SK-N-SH (cell line): ENCODE data around the gene EVI2B. TPM values are rescaled to one million over a fixed set of nuclear protein-coding genes. Genes with fewer than 3 reads are reported as not detected.

ENCODE experiments used
- CTCF ChIA-PET: fragments of 300-600, 350-600 bp; formaldehyde crosslinking; extraction: SDS; loops from one replicate; lab custom pipeline; 2021; lab: Yijun Ruan, JAX
- POLR2A ChIA-PET: fragments of 350-600 bp; sonication (Branson Sonifier 250); formaldehyde crosslinking; extraction: SDS; loops from one replicate; lab custom pipeline; 2020; ENCODE audit warnings: antibody characterized with exemption, inconsistent platforms; lab: Yijun Ruan, JAX
- DNase-seq: peaks from one replicate; pipeline ENCODE4 v3.0.0; 2012
- H2AFZ ChIP-seq: fragments of 200-600 bp; sonication (generic); 2 replicates; pipeline ENCODE4 v1.8.1; 2016; ENCODE audit warnings: antibody characterized with exemption, mild to moderate bottlenecking, low read depth
- H3F3A ChIP-seq: fragments of 200-600 bp; sonication (generic); replicated peaks from 2 replicates; pipeline ENCODE3; 2016; ENCODE audit warnings: antibody characterized with exemption, mild to moderate bottlenecking; ENCODE audit not compliant: insufficient read depth
- H3K27ac ChIP-seq, 2 experiments: fragments of 200-500 bp in 1 of 2; fragments of 200-600 bp in 1 of 2; sonication (Bioruptor generic) in 1 of 2; sonication (generic), shearing (Covaris generic) in 1 of 2; 2 replicates each; pipeline versions ENCODE4 v1.5.1 to v1.6.1; 2014 to 2016; ENCODE audit warnings: low read depth in 2 of 2, inconsistent platforms in 1 of 2, low read length in 1 of 2, mild to moderate bottlenecking in 1 of 2, mixed read lengths in 1 of 2
- H3K27me3 ChIP-seq: fragments of 200-600 bp; sonication (generic), shearing (Covaris generic); 2 replicates; pipeline ENCODE4 v1.6.1; 2016; ENCODE audit warnings: mixed run types; ENCODE audit not compliant: insufficient read depth
- H3K36me3 ChIP-seq, 2 experiments: fragments of 200-500 bp in 1 of 2; fragments of 200-600 bp in 1 of 2; sonication (Bioruptor generic) in 1 of 2; sonication (generic) in 1 of 2; replicated peaks in 1 of 2; 2 replicates each; pipeline versions ENCODE3 to v1.5.1; 2014 to 2016; ENCODE audit warnings: low read length in 1 of 2, mild to moderate bottlenecking in 1 of 2; ENCODE audit not compliant: insufficient read depth in 2 of 2, control insufficient read depth in 1 of 2
- H3K4me1 ChIP-seq, 2 experiments: fragments of 200-500 bp in 1 of 2; fragments of 200-600 bp in 1 of 2; sonication (Bioruptor generic) in 1 of 2; sonication (generic), shearing (Covaris generic) in 1 of 2; 2 replicates each; pipeline versions ENCODE4 v1.5.1 to v1.6.1; 2014 to 2016; ENCODE audit warnings: low read depth in 1 of 2, low read length in 1 of 2, mixed run types in 1 of 2; ENCODE audit not compliant: insufficient read depth in 2 of 2, control insufficient read depth in 1 of 2
- H3K4me2 ChIP-seq: fragments of 200-600 bp; sonication (generic), shearing (Covaris generic); 2 replicates; pipeline ENCODE4 v1.6.1; 2017; ENCODE audit warnings: mixed run types
- H3K4me3 ChIP-seq, 2 experiments: fragments of 200-500 bp in 1 of 2; fragments of 200-600 bp in 1 of 2; sonication (Bioruptor generic) in 1 of 2; sonication (generic), shearing (Covaris generic) in 1 of 2; 2 replicates each; pipeline versions ENCODE4 v1.5.1 to v1.8.1; 2014 to 2016; ENCODE audit warnings: low read depth in 2 of 2, inconsistent platforms in 1 of 2, low read length in 1 of 2, mild to moderate bottlenecking in 1 of 2, mixed read lengths in 1 of 2, moderate library complexity in 1 of 2
- H3K79me2 ChIP-seq: fragments of 200-600 bp; sonication (generic); 2 replicates; pipeline ENCODE4 v1.8.1; 2017; ENCODE audit warnings: mild to moderate bottlenecking; ENCODE audit not compliant: insufficient read depth
- H3K9ac ChIP-seq: fragments of 200-600 bp; sonication (generic); 2 replicates; pipeline ENCODE4 v1.6.1; 2017; ENCODE audit warnings: mixed run types
- H3K9me2 ChIP-seq: fragments of 200-600 bp; sonication (generic); 2 replicates; pipeline ENCODE4 v1.6.1; 2017; ENCODE audit warnings: mixed run types
- H3K9me3 ChIP-seq: fragments of 200-600 bp; sonication (generic); 2 replicates; pipeline ENCODE4 v1.6.1; 2017; ENCODE audit warnings: mixed run types, mild to moderate bottlenecking, moderate library complexity
- H4K20me1 ChIP-seq: fragments of 200-600 bp; sonication (generic); 2 replicates; pipeline ENCODE4 v1.6.1; 2017; ENCODE audit warnings: mild to moderate bottlenecking, mixed run types; ENCODE audit not compliant: insufficient read depth
- ELF1 ChIP-seq: IDR thresholded peaks from 2 replicates; pipeline ENCODE4 v1.4.0; 2012
- EP300 ChIP-seq, 2 experiments: IDR thresholded peaks; 2 replicates each; pipeline versions ENCODE4 v1.4.0 to v1.6.1; 2012; ENCODE audit warnings: borderline replicate concordance in 1 of 2, low read depth in 1 of 2, low read length in 1 of 2
- FOXM1 ChIP-seq: IDR thresholded peaks from 2 replicates; pipeline ENCODE4 v1.4.0; 2012; ENCODE audit warnings: low read depth, mild to moderate bottlenecking
- GATA2 ChIP-seq: sonication (generic); formaldehyde crosslinking; IDR thresholded peaks from 2 replicates; pipeline ENCODE4 v1.5.0; 2020; ENCODE audit warnings: mild to moderate bottlenecking, missing genetic modification reagents
- JUND ChIP-seq: IDR thresholded peaks from 2 replicates; pipeline ENCODE4 v1.4.0; 2012
- MEF2A ChIP-seq: IDR thresholded peaks from 2 replicates; pipeline ENCODE4 v1.4.0; 2012; ENCODE audit warnings: low read depth, borderline replicate concordance
- MXI1 ChIP-seq: IDR thresholded peaks from 2 replicates; pipeline ENCODE4 v1.6.1; 2012; ENCODE audit warnings: mild to moderate bottlenecking, low read depth, low read length, improper control_type of control experiment
- NRF1 ChIP-seq: IDR thresholded peaks from 2 replicates; pipeline ENCODE4 v1.6.1; 2012; ENCODE audit warnings: low read depth, mild to moderate bottlenecking, low read length
- RAD21 ChIP-seq: IDR thresholded peaks from 2 replicates; pipeline ENCODE4 v1.6.1; 2012; ENCODE audit warnings: mild to moderate bottlenecking, low read length
- RCOR1 ChIP-seq: fragments of 150-350 bp; IDR thresholded peaks from 2 replicates; pipeline ENCODE4 v1.6.1; 2017; ENCODE audit warnings: antibody characterized with exemption, low read length
- RFX5 ChIP-seq: IDR thresholded peaks from 2 replicates; pipeline ENCODE4 v1.6.1; 2012; ENCODE audit warnings: mild to moderate bottlenecking, improper control_type of control experiment, low read length
- TAF1 ChIP-seq: IDR thresholded peaks from 2 replicates; pipeline ENCODE4 v1.6.1; 2012; ENCODE audit warnings: low read depth, mild to moderate bottlenecking, low read length, moderate library complexity, borderline replicate concordance
- YY1 ChIP-seq: IDR thresholded peaks from 2 replicates; pipeline ENCODE4 v1.4.0; 2012; ENCODE audit warnings: low read depth, mild to moderate bottlenecking
- WGBS: methylation state at CpG from one replicate; pipeline ENCODE4 v1.1.6; 2017; ENCODE audit warnings: low lambda C conversion rate; 5-methylcytosine and 5-hydroxymethylcytosine counted together
- polyA plus RNA-seq, 3 experiments: library from polyadenylated mRNA; depleted of rRNA; stranded (reverse); fragments of >200 nt; gene quantifications; 2 replicates each; pipeline ENCODE4 v1.2.3, GENCODE V29; 2012
- TF ChIP-seq, protein P1 (sequence below): IDR thresholded peaks from 2 replicates; pipeline ENCODE4 v1.4.0; 2012; ENCODE audit warnings: low read depth, borderline replicate concordance
- TF ChIP-seq, protein P2 (sequence below): fragments of 200-600 bp; sonication (generic); IDR thresholded peaks from 2 replicates; pipeline ENCODE4 v1.6.1; 2017; ENCODE audit warnings: antibody characterized with exemption, mild to moderate bottlenecking, moderate library complexity
- TF ChIP-seq, protein P3 (sequence below): fragments of 150-350 bp; IDR thresholded peaks from 2 replicates; pipeline ENCODE4 v1.6.1; 2016; ENCODE audit warnings: mild to moderate bottlenecking, low read depth, low read length
- TF ChIP-seq, protein P4 (sequence below): IDR thresholded peaks from 2 replicates; pipeline ENCODE4 v1.4.0; 2012; ENCODE audit warnings: low read depth, borderline replicate concordance
- TF ChIP-seq, protein P5 (sequence below): fragments of 150-350 bp; IDR thresholded peaks from 2 replicates; pipeline ENCODE4 v1.6.1; 2017; ENCODE audit warnings: antibody characterized with exemption, low read length, low read depth, borderline replicate concordance

EVI2B gene
- polyA plus RNA-seq, 1 of the 3 experiments (the other 2 are of a cell fraction), result 0.64 TPM

DNA sequence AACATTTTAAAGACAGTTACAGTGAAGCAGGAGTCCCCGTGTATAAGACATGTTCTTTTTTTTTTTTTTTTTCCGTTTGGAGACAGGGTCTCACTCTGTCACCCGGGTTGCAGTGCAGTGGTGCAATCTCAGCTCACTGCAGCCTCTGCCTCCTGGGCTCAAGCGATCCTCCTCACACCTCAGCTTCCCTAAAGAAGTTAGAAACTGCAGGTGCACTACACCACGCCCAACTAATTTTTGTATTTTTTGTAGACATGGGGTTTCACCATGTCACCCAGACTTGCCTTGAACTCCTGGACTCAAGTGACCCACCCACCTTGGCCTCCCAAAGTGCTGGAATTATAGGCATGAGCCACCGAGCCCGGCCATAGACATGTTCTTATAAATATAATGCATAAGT lies 3.0 kb downstream of the EVI2B start:
- no peak overlapping the region for H2AFZ ChIP-seq
- H3K27ac ChIP-seq, result no peak overlapping the region
- TF ChIP-seq ELF1, result no peak
- TF ChIP-seq YY1, result no peak
- no peak for TF ChIP-seq JUND
- TF ChIP-seq RAD21, result no peak
- no peak for TF ChIP-seq MEF2A
- TF ChIP-seq, protein P1, sequence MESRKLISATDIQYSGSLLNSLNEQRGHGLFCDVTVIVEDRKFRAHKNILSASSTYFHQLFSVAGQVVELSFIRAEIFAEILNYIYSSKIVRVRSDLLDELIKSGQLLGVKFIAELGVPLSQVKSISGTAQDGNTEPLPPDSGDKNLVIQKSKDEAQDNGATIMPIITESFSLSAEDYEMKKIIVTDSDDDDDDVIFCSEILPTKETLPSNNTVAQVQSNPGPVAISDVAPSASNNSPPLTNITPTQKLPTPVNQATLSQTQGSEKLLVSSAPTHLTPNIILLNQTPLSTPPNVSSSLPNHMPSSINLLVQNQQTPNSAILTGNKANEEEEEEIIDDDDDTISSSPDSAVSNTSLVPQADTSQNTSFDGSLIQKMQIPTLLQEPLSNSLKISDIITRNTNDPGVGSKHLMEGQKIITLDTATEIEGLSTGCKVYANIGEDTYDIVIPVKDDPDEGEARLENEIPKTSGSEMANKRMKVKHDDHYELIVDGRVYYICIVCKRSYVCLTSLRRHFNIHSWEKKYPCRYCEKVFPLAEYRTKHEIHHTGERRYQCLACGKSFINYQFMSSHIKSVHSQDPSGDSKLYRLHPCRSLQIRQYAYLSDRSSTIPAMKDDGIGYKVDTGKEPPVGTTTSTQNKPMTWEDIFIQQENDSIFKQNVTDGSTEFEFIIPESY, result no peak
- no peak for TF ChIP-seq EP300 (IDR thresholded peaks at IDR 0.05; ENCODE audit: borderline replicate concordance in 1 of 2, low read depth in 1 of 2, low read length in 1 of 2)
- TF ChIP-seq RCOR1, result no peak
- TF ChIP-seq, protein P2, sequence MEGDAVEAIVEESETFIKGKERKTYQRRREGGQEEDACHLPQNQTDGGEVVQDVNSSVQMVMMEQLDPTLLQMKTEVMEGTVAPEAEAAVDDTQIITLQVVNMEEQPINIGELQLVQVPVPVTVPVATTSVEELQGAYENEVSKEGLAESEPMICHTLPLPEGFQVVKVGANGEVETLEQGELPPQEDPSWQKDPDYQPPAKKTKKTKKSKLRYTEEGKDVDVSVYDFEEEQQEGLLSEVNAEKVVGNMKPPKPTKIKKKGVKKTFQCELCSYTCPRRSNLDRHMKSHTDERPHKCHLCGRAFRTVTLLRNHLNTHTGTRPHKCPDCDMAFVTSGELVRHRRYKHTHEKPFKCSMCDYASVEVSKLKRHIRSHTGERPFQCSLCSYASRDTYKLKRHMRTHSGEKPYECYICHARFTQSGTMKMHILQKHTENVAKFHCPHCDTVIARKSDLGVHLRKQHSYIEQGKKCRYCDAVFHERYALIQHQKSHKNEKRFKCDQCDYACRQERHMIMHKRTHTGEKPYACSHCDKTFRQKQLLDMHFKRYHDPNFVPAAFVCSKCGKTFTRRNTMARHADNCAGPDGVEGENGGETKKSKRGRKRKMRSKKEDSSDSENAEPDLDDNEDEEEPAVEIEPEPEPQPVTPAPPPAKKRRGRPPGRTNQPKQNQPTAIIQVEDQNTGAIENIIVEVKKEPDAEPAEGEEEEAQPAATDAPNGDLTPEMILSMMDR, result no peak
- TF ChIP-seq, protein P3, sequence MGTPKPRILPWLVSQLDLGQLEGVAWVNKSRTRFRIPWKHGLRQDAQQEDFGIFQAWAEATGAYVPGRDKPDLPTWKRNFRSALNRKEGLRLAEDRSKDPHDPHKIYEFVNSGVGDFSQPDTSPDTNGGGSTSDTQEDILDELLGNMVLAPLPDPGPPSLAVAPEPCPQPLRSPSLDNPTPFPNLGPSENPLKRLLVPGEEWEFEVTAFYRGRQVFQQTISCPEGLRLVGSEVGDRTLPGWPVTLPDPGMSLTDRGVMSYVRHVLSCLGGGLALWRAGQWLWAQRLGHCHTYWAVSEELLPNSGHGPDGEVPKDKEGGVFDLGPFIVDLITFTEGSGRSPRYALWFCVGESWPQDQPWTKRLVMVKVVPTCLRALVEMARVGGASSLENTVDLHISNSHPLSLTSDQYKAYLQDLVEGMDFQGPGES, result no peak
- TF ChIP-seq, protein P4, sequence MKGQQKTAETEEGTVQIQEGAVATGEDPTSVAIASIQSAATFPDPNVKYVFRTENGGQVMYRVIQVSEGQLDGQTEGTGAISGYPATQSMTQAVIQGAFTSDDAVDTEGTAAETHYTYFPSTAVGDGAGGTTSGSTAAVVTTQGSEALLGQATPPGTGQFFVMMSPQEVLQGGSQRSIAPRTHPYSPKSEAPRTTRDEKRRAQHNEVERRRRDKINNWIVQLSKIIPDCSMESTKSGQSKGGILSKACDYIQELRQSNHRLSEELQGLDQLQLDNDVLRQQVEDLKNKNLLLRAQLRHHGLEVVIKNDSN, result no peak
- H3K4me2 ChIP-seq, result no peak overlapping the region
- H3K27me3 ChIP-seq, result no peaks in the 10 kb centered on the region
- WGBS, result 88% methylated on average over 7 of the region's 7 CpGs
- CTCF ChIA-PET, result interaction anchor here (0.7 kb wide), 1 partner anchor 16 kb away, joined by 4 read pairs; no protein-coding TSS in a partner anchor
- H3K36me3 ChIP-seq, result peaks cover 0 to 12% of the 10 kb centered on the region in 2 experiments
- DNase-seq, result no peak
- H3K4me3 ChIP-seq, result no peak overlapping the region
- 0 out of 2 replicates have a peak, but pooled peaks cover 2% of the 10 kb centered on the region for H3K79me2 ChIP-seq
- peaks cover 16% of the 10 kb centered on the region for H3F3A ChIP-seq
- H3K9me2 ChIP-seq, result no peaks in the 10 kb centered on the region
- peaks cover 0 to 3% of the 10 kb centered on the region in 2 experiments; a peak in 1 of 4 replicates for H3K4me1 ChIP-seq
- H3K9me3 ChIP-seq, result no peaks in the 10 kb centered on the region; the same call in 1 of the 2 replicates
- H4K20me1 ChIP-seq, result no peaks in the 10 kb centered on the region
- POLR2A ChIA-PET, result no interaction called here
- no peak overlapping the region for H3K9ac ChIP-seq

DNA sequence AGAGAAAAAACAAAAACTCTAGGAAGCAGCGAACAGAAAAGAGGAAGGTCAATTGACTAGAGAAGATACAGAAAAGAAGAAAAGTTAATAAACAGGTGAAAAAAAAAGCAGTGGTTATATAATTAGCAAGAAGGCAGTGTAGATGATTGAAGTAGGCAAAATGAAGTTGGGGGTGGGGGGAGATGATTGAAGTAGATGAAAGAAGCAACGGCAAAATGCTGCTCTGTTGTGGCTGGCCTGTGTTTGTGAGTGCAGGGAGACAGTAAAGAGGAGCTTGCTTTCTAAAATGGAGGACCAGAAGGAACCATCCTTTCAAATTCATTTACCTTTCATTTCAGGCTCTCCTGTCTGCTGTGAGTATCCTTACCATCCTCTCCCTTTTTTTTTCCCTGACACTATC lies 3.6 kb downstream of the EVI2B start:
- Histone ChIP-seq H3K9ac (no peak overlapping the region), H2AFZ (no peak overlapping the region), H3K4me2 (no peak overlapping the region), H3K9me3 (no peaks in the 10 kb centered on the region; the same call in 1 of the 2 replicates), H4K20me1 (no peaks in the 10 kb centered on the region), H3K9me2 (no peaks in the 10 kb centered on the region), H3K27ac (no peak overlapping the region), H3K4me3 (no peak overlapping the region), H3K36me3 (peaks cover 0 to 12% of the 10 kb centered on the region in 2 experiments), H3F3A (peaks cover 16% of the 10 kb centered on the region), H3K4me1 (peaks cover 0 to 3% of the 10 kb centered on the region in 2 experiments; a peak in 1 of 4 replicates), H3K79me2 (0 out of 2 replicates have a peak, but pooled peaks cover 2% of the 10 kb centered on the region), H3K27me3 (no peaks in the 10 kb centered on the region)
- no peak for TF ChIP-seq MXI1
- no peak for TF ChIP-seq FOXM1
- TF ChIP-seq RFX5, result no peak
- no peak for TF ChIP-seq TAF1
- TF ChIP-seq, protein P5, sequence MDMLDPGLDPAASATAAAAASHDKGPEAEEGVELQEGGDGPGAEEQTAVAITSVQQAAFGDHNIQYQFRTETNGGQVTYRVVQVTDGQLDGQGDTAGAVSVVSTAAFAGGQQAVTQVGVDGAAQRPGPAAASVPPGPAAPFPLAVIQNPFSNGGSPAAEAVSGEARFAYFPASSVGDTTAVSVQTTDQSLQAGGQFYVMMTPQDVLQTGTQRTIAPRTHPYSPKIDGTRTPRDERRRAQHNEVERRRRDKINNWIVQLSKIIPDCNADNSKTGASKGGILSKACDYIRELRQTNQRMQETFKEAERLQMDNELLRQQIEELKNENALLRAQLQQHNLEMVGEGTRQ, result no peak
- TF ChIP-seq, protein P2, result no peak
- TF ChIP-seq GATA2 (CRISPR knock-in tag), result no peak
- no peak for TF ChIP-seq NRF1
- POLR2A ChIA-PET, result no interaction called here
- CTCF ChIA-PET, result no interaction called here
- WGBS, result 60% methylated on average over 2 of the region's 2 CpGs
- DNase-seq, result no peak
